Upper lobe of left lung (tissue), 6 donors: ENCODE measurements around the gene MAPK8IP1. TPM values are rescaled to one million over a fixed set of nuclear protein-coding genes. Genes with fewer than 3 reads are reported as not detected.

Experiments used
- ATAC-seq, 2 donors: fragments of 200-7000 bp; cut with Tn5 transposase; one replicate each; pipeline ENCODE4 v1.9.1; 2022; ENCODE audit warnings: mild to moderate bottlenecking in 2 of 2, moderate library complexity in 2 of 2; ENCODE audit not compliant: low FRiP score in 2 of 2
- DNase-seq, 2 donors: peaks; one replicate each; pipeline ENCODE4 v3.0.0-alpha.2; 2019 to 2020
- H3K27ac ChIP-seq, 4 donors: fragments of 200-600 bp; sonication (generic); one replicate each; pipeline ENCODE4 v1.5.1; 2016 to 2019
- H3K27me3 ChIP-seq, 4 donors: fragments of 200-600 bp; sonication (generic); one replicate each; pipeline ENCODE4 v1.5.1; 2017 to 2019
- H3K36me3 ChIP-seq, 4 donors: fragments of 200-600 bp; sonication (generic); one replicate each; pipeline ENCODE4 v1.5.1; 2016 to 2019
- H3K4me1 ChIP-seq, 4 donors: fragments of 200-600 bp; sonication (generic); one replicate each; pipeline ENCODE4 v1.5.1; 2018 to 2019
- H3K4me3 ChIP-seq, 4 donors: fragments of 200-600 bp; sonication (generic); one replicate each; pipeline ENCODE4 v1.5.1; 2017 to 2019; ENCODE audit warnings: mild to moderate bottlenecking in 2 of 4, moderate library complexity in 1 of 4
- H3K9me3 ChIP-seq, 4 donors: fragments of 200-600 bp; sonication (generic); one replicate each; pipeline ENCODE4 v1.5.1; 2018 to 2019
- CTCF ChIP-seq, 6 experiments: fragments of 450-650 bp in 4 of 6; fragments of 200-600 bp in 2 of 6; sonication (generic) in 2 of 6; IDR thresholded peaks; one replicate each; pipeline ENCODE4 v1.5.1; 2016 to 2019; ENCODE audit warnings: antibody characterized with exemption in 6 of 6
- EP300 ChIP-seq, 4 donors: sonication (generic); formaldehyde crosslinking; IDR thresholded peaks; one replicate each; pipeline ENCODE4 v1.5.1; 2017; ENCODE audit warnings: antibody characterized with exemption in 4 of 4, control low read depth in 2 of 4
- POLR2A ChIP-seq, 4 donors: fragments of 450-650 bp; IDR thresholded peaks; one replicate each; pipeline ENCODE4 v1.5.1; 2016 to 2017; ENCODE audit warnings: antibody characterized with exemption in 4 of 4, mild to moderate bottlenecking in 2 of 4
- POLR2AphosphoS5 ChIP-seq, 2 donors: sonication (generic); formaldehyde crosslinking; IDR thresholded peaks; one replicate each; pipeline ENCODE4 v1.5.1; 2017; ENCODE audit warnings: antibody characterized with exemption in 2 of 2
- WGBS, 2 donors: methylation state at CpG; one replicate each; pipeline ENCODE4 v1.1.5; 2017 to 2018; 5-methylcytosine and 5-hydroxymethylcytosine counted together
- total RNA-seq, 6 donors: library from RNA; depleted of rRNA in 4 of 6; stranded (reverse); fragments of >200 nt in 4 of 6; gene quantifications; one replicate each; pipeline versions ENCODE4 v1.1.0 to v1.2.1, GENCODE V29; 2016 to 2021
- donor health status: DM: no; HTN: no; CAD: no; lungs with moderate emphysema.
- donor health status: DM: no; HTN: yes; CAD: no; lungs with severe emphysema.

MAPK8IP1 gene
- total RNA-seq, 6 donors from 2014 or later = 2.1 to 16.0 (median 8.7) TPM

- H3K27me3 ChIP-seq = no peaks in the 10 kb centered on the region
- peaks cover 48 to 93% (median 77%) of the 10 kb centered on the region in 4 donors for H3K36me3 ChIP-seq
- ATAC-seq (no peak), DNase-seq (no peak)
- TF ChIP-seq POLR2A (IDR thresholded peaks at IDR 0.05) (no peak), POLR2AphosphoS5 (IDR thresholded peaks at IDR 0.05) (no peak), CTCF (IDR thresholded peaks at IDR 0.05) (no peak), EP300 (IDR thresholded peaks at IDR 0.05) (no peak)
- peaks cover 12 to 23% (median 18%) of the 10 kb centered on the region in 4 donors for H3K4me1 ChIP-seq
- H3K9me3 ChIP-seq = no peaks in the 10 kb centered on the region
- H3K4me3 ChIP-seq = no peak overlapping the region
- no peak overlapping the region for H3K27ac ChIP-seq
Measured at GRCh38 chr11:45864041-45864440, 21.4 kb upstream of the MAPK8IP1 start.

- Histone ChIP-seq H3K36me3 (peaks cover 34 to 99% (median 95%) of the 10 kb centered on the region in 4 donors), H3K4me1 (no peaks in the 10 kb centered on the region), H3K27me3 (no peaks in the 10 kb centered on the region), H3K27ac (no peak overlapping the region), H3K9me3 (no peaks in the 10 kb centered on the region), H3K4me3 (no peak overlapping the region)
- 87 to 97% methylated on average over 4 to 11 of the region's 12 CpGs for WGBS, 2 donors
- peak in 1 of 2 donors; percentile 43 for DNase-seq
- TF ChIP-seq POLR2AphosphoS5 (IDR thresholded peaks at IDR 0.05) (no peak), POLR2A (IDR thresholded peaks at IDR 0.05) (no peak), CTCF (IDR thresholded peaks at IDR 0.05) (no peak), EP300 (IDR thresholded peaks at IDR 0.05) (no peak)
- ATAC-seq = no peak
Measured at GRCh38 chr11:45869551-45869950, 15.9 kb upstream of the MAPK8IP1 start.

- no peak for TF ChIP-seq CTCF (IDR thresholded peaks at IDR 0.05)
- TF ChIP-seq POLR2A (IDR thresholded peaks at IDR 0.05) = no peak
- no peak for TF ChIP-seq EP300 (IDR thresholded peaks at IDR 0.05)
- no peak for TF ChIP-seq POLR2AphosphoS5 (IDR thresholded peaks at IDR 0.05)
- ATAC-seq = no peak
- Histone ChIP-seq H3K27me3 (no peaks in the 10 kb centered on the region), H3K4me1 (no peaks in the 10 kb centered on the region), H3K36me3 (peaks cover 23 to 99% (median 94%) of the 10 kb centered on the region in 4 donors), H3K27ac (no peak overlapping the region), H3K4me3 (no peak overlapping the region), H3K9me3 (no peaks in the 10 kb centered on the region)
- 77 to 98% methylated on average over 4 of the region's 4 CpGs for whole genome bisulfite sequencing, 2 donors
- no peak for DNase-seq
Measured at GRCh38 chr11:45870706-45871105, 14.7 kb upstream of the MAPK8IP1 start.

GRCh38 chr11:45871638-45872037, 13.8 kb upstream of the MAPK8IP1 start:
- no peak for DNase-seq
- Histone ChIP-seq H3K4me1 (no peaks in the 10 kb centered on the region), H3K27ac (no peak overlapping the region), H3K4me3 (no peak overlapping the region), H3K9me3 (no peaks in the 10 kb centered on the region), H3K27me3 (no peaks in the 10 kb centered on the region), H3K36me3 (peaks cover 19 to 100% (median 91%) of the 10 kb centered on the region in 4 donors)
- WGBS, 2 donors = 100% methylated on average over 1 to 2 of the region's 2 CpGs
- ATAC-seq = no peak
- no peak for TF ChIP-seq CTCF (IDR thresholded peaks at IDR 0.05)
- TF ChIP-seq POLR2AphosphoS5 (IDR thresholded peaks at IDR 0.05) = no peak
- no peak for TF ChIP-seq EP300 (IDR thresholded peaks at IDR 0.05)
- TF ChIP-seq POLR2A (IDR thresholded peaks at IDR 0.05) = no peak

GRCh38 chr11:45872651-45873356, 12.6 kb upstream of the MAPK8IP1 start:
- peaks cover 27 to 99% (median 88%) of the 10 kb centered on the region in 4 donors for H3K36me3 ChIP-seq
- no peak overlapping the region for H3K4me3 ChIP-seq
- ATAC-seq (peak; percentile 59 to 82), DNase-seq (peak in 1 of 2 donors; percentile 40)
- 82 to 84% methylated on average over 9 of the region's 9 CpGs for WGBS, 2 donors
- no peaks in the 10 kb centered on the region for H3K4me1 ChIP-seq
- H3K27me3 ChIP-seq = no peaks in the 10 kb centered on the region
- no peak overlapping the region for H3K27ac ChIP-seq
- H3K9me3 ChIP-seq = no peaks in the 10 kb centered on the region
- no peak for TF ChIP-seq POLR2AphosphoS5 (IDR thresholded peaks at IDR 0.05)
- no peak for TF ChIP-seq POLR2A (IDR thresholded peaks at IDR 0.05)
- TF ChIP-seq CTCF (IDR thresholded peaks at IDR 0.05) = peak; percentile 27 to 63 (median 42)
- no peak for TF ChIP-seq EP300 (IDR thresholded peaks at IDR 0.05)
